ENCODE results near the gene FGF22.

GRCh38 chr19:616747-617526, 22.7 kb upstream of the FGF22 start:
- TF ChIP-seq CTCF (IDR thresholded peaks at IDR 0.05) (no peak), POLR2A (IDR thresholded peaks at IDR 0.05) (no peak), EP300 (IDR thresholded peaks at IDR 0.05) (no peak)

Data from ovary (tissue), 3 donors.